A549 (cell line): Measurements from ENCODE around the gene HMGCL.
"Not testable (repeated sequence)": the region's sequence is repeated elsewhere in the genome, so short reads cannot be mapped to it uniquely, and the experiment has no call there.

ENCODE experiments used
- CEBPB ChIP-seq, 2 experiments: fragments of >200 bp in 1 of 2; sonication (Bioruptor Twin) in 1 of 2; formaldehyde crosslinking in 1 of 2; IDR thresholded peaks; 2 replicates each; pipeline ENCODE4 v1.6.1; 2012 to 2016
- HOXB5 ChIP-seq: fragments of 250-450 bp; sonication (Bioruptor Pico); IDR thresholded peaks from 2 replicates; pipeline ENCODE4 v1.5.0; 2020; ENCODE audit warnings: mild to moderate bottlenecking, moderate library complexity
- KDM1A ChIP-seq: fragments of 200-600 bp; sonication (generic); IDR thresholded peaks from 2 replicates; pipeline ENCODE4 v1.6.1; 2016; ENCODE audit warnings: low read depth, mild to moderate bottlenecking
- MAZ ChIP-seq: fragments of 150-350 bp; IDR thresholded peaks from 2 replicates; pipeline ENCODE4 v1.6.1; 2014; ENCODE audit warnings: antibody characterized with exemption, low read depth, low read length, borderline replicate concordance
- RAD21 ChIP-seq, 2 experiments: fragments of >200 bp in 1 of 2; sonication (Bioruptor Twin) in 1 of 2; formaldehyde crosslinking in 1 of 2; IDR thresholded peaks in 1 of 2; conservative IDR thresholded peaks in 1 of 2; 2 replicates in 1 of 2; 3 replicates in 1 of 2; pipeline ENCODE4 v1.6.1; 2012 to 2018; ENCODE audit warnings: inconsistent platforms in 1 of 2
- TF ChIP-seq, protein P1 (sequence below): fragments of >200 bp; sonication (Bioruptor Twin); formaldehyde crosslinking; IDR thresholded peaks from 3 replicates; pipeline ENCODE4 v1.5.1; 2016
- TF ChIP-seq, protein P2 (sequence below): fragments of 150-350 bp; IDR thresholded peaks from 2 replicates; pipeline ENCODE4 v1.6.1; 2014; ENCODE audit warnings: low read depth, mild to moderate bottlenecking, low read length

DNA sequence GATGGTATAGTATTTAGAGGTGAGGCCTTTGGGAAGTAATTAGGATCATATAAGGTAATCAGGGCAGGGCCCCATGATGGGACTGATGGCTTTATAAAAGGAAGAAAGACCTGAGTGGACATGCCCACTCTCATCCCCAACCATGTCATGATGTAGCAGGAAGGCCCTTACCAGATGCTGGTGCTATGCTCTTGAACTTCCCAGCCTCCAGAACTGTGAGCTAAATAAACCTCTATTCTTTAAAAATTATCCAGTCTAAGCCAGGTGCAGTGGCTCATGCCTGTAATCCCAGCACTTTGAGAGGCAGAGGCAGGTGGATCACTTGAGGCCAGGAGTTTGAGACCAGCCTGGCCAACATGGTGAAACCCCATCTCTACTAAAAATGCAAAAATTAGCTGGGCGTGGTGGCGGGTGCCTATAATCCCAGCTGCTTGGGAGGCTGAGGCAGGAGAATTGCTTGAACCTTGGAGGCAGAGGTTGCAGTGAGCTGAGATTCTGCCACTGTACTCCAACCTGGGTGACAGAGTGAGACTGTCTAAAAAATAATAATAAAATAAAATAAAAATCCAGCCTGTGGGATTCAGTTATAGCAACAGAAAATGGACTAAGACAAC lies 22.4 kb upstream of the HMGCL start:
- TF ChIP-seq, protein P1, sequence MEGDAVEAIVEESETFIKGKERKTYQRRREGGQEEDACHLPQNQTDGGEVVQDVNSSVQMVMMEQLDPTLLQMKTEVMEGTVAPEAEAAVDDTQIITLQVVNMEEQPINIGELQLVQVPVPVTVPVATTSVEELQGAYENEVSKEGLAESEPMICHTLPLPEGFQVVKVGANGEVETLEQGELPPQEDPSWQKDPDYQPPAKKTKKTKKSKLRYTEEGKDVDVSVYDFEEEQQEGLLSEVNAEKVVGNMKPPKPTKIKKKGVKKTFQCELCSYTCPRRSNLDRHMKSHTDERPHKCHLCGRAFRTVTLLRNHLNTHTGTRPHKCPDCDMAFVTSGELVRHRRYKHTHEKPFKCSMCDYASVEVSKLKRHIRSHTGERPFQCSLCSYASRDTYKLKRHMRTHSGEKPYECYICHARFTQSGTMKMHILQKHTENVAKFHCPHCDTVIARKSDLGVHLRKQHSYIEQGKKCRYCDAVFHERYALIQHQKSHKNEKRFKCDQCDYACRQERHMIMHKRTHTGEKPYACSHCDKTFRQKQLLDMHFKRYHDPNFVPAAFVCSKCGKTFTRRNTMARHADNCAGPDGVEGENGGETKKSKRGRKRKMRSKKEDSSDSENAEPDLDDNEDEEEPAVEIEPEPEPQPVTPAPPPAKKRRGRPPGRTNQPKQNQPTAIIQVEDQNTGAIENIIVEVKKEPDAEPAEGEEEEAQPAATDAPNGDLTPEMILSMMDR, result not testable (repeated sequence)
- TF ChIP-seq HOXB5 (CRISPR knock-in tag); MAZ; KDM1A; CEBPB (IDR thresholded peaks at IDR 0.05); RAD21 (conservative IDR thresholded peaks at IDR 0.05 in 1 of 2, IDR thresholded peaks at IDR 0.05 in 1 of 2): not testable (repeated sequence)
- TF ChIP-seq, protein P2, sequence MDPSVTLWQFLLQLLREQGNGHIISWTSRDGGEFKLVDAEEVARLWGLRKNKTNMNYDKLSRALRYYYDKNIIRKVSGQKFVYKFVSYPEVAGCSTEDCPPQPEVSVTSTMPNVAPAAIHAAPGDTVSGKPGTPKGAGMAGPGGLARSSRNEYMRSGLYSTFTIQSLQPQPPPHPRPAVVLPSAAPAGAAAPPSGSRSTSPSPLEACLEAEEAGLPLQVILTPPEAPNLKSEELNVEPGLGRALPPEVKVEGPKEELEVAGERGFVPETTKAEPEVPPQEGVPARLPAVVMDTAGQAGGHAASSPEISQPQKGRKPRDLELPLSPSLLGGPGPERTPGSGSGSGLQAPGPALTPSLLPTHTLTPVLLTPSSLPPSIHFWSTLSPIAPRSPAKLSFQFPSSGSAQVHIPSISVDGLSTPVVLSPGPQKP, result not testable (repeated sequence)
